Gastroesophageal sphincter (tissue), 3 donors: ENCODE measurements around the gene STMP1.

ENCODE experiments used
- CTCF ChIP-seq, 4 experiments: fragments of 200-600 bp in 2 of 4; fragments of 450-650 bp in 2 of 4; sonication (generic) in 1 of 4; IDR thresholded peaks; one replicate each; pipeline ENCODE4 v1.5.1; 2017 to 2019; ENCODE audit warnings: antibody characterized with exemption in 4 of 4, mild to moderate bottlenecking in 2 of 4, moderate library complexity in 2 of 4
- EP300 ChIP-seq: sonication (generic); formaldehyde crosslinking; IDR thresholded peaks from one replicate; pipeline ENCODE4 v1.6.1; 2017; ENCODE audit warnings: antibody characterized with exemption, mild to moderate bottlenecking
- POLR2A ChIP-seq, 2 donors: fragments of 450-650 bp; IDR thresholded peaks; one replicate each; pipeline ENCODE4 v1.6.1; 2017; ENCODE audit warnings: antibody characterized with exemption in 2 of 2, mild to moderate bottlenecking in 2 of 2, moderate library complexity in 1 of 2
- POLR2AphosphoS5 ChIP-seq: sonication (generic); formaldehyde crosslinking; IDR thresholded peaks from one replicate; pipeline ENCODE4 v1.6.1; 2017; ENCODE audit warnings: antibody characterized with exemption

GRCh38 chr7:135678612-135679575 is 16.6 kb downstream of the STMP1 start:
- TF ChIP-seq CTCF (IDR thresholded peaks at IDR 0.05) (no peak), POLR2A (IDR thresholded peaks at IDR 0.05) (no peak), POLR2AphosphoS5 (peak; percentile 84), EP300 (no peak)
